SIG-M5 (cell line): ENCODE data around the gene FAM72B.
"Not testable (repeated sequence)": the region's sequence is repeated elsewhere in the genome, so short reads cannot be mapped to it uniquely, and the experiment has no call there.

ENCODE experiments used
- DNase-seq: peaks from one replicate; lab custom pipeline; 2025; lab: John Stamatoyannopoulos, UW

The FAM72B gene

GRCh38 chr1:121200232-121200631, 16.1 kb upstream of the FAM72B start:
- DNase-seq: not testable (repeated sequence)

DNA sequence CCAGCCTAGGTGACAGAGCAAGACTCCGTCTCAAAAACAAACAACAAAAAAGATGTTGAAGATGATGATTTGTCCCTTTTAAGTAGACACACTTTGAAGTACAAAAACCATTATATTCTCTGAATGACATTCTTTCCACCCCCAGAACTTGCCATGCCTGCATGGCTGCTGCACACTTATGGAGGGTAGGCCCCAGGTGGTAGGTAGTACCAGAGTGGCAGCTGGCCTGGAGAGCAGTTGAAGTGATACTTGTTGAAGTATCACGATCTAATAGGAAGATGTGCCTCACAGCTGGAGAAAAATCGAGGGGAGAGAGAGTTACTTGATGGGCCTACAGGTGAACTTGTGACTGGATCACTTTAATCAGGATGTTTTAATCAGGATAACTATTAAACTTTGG, 15.6 kb upstream of the FAM72B start:
- DNase-seq: not testable (repeated sequence)

- not testable (repeated sequence) for DNase-seq
Observed at GRCh38 chr1:121197095-121197882, 13.1 kb upstream of the FAM72B start.

DNA sequence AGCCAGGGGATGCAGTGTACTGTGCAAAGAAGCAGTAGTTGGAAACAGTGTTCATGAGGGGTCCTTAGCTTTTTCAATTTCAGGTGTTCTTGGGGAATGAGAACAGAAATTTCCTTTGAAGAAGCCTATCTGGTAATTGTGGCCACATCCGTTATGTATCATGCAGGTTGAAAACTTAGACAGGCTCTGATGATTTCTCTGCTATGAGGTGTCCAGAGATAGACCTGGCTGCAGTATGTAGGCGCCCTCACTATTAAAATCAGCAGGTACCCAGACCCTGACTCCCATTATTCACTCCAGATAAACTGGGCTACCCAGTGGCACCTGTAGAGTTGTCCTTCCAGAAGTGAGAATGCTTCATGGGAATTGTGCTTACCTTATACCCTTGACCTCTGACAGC, 8.4 kb upstream of the FAM72B start:
- DNase-seq: not testable (repeated sequence)

DNA sequence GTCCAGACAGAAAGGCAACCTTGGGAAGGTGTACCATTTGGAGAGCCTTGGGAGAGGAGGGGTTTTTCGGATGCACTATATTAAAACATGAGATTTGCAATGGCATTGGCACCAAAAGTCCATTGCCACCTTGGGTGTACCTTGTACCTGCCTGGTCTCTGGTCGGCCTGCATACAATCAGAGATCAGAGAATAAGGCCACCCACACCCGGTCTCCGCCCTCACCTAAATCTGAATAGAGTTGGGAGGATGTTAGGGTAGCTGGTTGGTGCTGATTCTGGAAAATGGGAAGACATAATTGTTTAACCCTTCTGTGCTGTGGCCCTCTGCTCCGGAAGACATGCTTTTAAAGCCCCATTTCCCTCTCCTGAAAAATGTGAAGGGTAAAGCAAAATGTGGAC, 3.8 kb upstream of the FAM72B start:
- not testable (repeated sequence) for DNase-seq

DNA sequence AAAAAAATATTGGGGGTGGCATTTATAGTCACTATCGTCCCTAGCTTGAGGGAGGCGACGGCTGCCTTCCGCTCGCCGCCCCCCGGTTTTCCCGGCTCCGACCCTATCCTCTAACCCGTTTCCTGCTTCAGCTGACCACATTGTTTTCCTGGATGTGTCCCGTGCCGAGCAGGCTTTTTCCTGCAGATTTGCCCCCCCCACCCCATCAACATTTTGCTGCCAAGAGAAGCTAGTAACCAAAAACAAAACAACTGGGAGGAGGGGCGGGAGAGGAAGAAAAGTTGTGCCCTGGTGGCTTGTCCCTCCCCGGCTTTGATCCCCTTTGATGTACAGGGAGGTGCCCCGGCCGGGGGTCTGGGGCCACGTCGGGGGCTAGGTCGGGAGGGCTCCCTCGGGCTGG, 2.1 kb upstream of the FAM72B start:
- not testable (repeated sequence) for DNase-seq

- not testable (repeated sequence) for DNase-seq
Observed at GRCh38 chr1:121185140-121185708, 1.1 kb upstream of the FAM72B start.

DNA sequence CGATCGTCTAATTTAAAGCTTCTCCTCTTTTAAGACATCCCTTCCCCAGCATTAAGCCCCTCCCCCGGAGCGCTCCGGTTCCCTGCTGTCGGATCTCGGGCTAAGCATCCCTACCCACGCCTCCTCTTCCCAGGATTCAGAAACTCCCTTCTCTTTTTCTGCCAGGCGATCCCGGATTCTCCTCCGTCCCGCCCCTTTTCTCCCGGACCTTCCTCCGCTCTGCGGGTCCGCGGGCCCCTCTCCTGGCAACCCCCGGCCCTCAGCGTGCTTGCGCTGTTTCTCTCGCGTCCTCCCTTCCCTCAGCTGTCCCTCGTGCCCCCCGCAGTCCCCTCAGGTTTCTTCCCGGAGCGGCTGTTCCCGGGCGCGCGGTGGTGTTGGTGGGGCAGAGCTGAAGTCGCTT, 273 bp downstream of the FAM72B start:
- DNase-seq: not testable (repeated sequence)

DNA sequence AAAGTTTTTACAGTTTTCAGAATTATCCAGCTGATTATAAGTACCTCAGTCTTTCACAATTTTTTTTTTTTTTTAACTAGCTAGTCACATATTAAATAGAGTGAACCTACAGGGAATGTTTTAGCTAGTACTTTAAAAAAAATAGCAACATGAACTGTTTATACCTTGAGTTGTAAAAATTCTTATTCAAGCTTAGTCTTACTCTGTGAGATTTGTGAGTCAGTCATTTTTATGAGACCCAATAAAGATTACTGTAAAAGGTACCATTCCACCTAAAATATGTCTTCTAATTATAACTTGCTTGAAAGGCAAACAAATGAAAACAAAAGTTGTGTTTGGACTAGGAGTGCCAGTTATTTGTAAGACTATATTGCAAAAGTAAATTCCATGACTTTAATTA, 5.9 kb downstream of the FAM72B start:
- DNase-seq: not testable (repeated sequence)

DNA sequence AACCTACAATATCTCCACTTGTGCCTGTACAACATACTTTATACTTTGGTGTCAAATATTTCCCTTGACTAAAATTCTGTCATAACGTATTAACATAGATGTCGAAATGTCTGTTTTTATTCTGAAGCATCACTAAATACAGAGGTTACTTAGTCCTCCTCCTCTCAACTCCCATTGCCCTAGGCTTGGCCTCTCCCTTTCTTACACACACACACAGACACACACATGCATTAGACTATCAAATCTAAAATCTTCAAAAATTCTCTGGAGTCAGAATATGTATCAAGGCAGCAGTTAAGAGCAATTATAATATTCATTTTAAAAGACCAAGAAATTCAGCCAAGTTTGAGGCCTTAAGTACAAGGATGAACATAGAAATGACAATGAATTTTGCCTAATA, 7.5 kb downstream of the FAM72B start:
- DNase-seq: not testable (repeated sequence)

DNA sequence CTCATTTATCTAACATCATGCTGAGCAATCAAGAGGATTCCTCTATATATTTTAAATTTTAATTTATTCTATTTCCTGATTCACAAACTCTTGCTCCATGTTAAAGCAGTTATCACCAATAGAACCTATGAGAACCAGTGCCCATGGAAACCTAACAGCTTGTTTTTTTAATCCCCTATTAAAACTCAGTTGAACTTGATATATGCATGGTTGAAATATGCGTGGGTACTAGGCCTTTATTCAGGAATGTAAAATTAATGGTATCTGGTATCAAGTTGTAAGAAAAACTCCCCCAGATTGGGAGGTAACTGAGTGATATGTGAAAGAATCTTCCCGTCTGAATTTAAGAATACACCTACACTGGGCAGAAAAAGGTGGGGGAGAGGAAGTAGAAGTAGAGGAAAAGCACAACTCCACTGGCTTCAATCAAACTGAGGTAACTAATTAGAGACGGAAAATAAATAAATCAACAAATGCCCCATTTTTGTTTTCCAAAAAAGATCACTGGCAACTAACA, 15.9 kb downstream of the FAM72B start:
- not testable (repeated sequence) for DNase-seq

- not testable (repeated sequence) for DNase-seq
Observed at GRCh38 chr1:121167225-121167738, 16.9 kb downstream of the FAM72B start.

DNA sequence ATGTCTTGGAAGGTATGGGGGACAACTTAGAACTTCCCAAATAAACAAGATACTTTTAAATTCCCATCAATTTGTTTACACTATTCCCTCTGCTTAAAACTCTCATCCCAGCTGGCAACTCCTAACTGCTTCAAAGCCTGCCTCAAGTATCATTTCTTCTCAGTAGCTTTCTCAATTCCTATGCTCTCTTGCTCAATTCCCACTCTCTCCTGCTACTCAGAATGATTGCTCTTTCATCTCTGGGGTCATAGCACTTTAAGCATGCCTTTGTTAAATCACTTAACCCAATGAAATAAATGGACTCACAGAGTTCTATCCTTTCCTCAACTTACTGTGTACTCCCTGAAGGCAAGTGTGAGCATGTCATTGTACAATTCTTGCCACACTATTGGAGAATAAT, 18.8 kb downstream of the FAM72B start:
- DNase-seq: not testable (repeated sequence)

- DNase-seq: not testable (repeated sequence)
Observed at GRCh38 chr1:121163850-121164757, 20.0 kb downstream of the FAM72B start.

- not testable (repeated sequence) for DNase-seq
Observed at GRCh38 chr1:121161199-121161901, 22.8 kb downstream of the FAM72B start.

DNA sequence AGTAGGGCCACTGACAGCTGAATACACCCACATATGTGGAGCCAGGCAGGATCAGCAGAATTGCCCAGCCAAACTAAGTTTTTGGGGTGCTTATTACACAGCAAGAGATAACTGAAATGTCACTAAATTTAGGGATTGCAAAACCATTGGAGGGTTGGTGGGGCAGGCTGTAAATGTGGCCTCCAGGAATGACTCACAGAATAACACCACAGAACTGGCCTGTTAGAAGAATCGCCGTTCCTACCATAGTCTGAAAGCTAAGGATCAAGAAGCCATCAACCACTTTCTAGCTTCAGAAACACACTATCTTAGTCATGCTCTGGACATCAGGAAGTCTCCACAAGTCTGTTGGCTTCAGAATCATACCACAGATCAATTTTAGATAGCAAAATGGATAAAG, 24.0 kb downstream of the FAM72B start:
- DNase-seq: not testable (repeated sequence)

DNA sequence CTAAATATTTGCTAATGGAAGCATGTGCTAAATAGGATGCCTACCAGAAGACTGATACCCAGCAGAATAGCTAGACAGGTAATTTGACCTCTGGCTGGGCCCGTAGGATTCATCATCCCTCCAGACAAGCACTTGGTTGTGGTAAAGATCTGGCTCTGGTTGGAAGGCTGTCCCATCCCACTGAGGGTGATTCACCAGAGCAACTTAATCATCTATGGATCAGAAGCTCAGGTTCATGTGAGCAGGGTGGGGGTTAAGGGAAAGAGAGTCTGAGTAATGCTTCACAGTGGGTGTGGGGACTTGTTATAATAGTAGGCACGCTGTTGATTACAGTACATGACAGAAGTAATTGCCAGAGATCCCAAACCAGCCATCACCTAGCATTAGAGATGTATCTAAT, 26.5 kb downstream of the FAM72B start:
- not testable (repeated sequence) for DNase-seq

- DNase-seq: not testable (repeated sequence)
Observed at GRCh38 chr1:121156958-121157603, 27.1 kb downstream of the FAM72B start.

DNA sequence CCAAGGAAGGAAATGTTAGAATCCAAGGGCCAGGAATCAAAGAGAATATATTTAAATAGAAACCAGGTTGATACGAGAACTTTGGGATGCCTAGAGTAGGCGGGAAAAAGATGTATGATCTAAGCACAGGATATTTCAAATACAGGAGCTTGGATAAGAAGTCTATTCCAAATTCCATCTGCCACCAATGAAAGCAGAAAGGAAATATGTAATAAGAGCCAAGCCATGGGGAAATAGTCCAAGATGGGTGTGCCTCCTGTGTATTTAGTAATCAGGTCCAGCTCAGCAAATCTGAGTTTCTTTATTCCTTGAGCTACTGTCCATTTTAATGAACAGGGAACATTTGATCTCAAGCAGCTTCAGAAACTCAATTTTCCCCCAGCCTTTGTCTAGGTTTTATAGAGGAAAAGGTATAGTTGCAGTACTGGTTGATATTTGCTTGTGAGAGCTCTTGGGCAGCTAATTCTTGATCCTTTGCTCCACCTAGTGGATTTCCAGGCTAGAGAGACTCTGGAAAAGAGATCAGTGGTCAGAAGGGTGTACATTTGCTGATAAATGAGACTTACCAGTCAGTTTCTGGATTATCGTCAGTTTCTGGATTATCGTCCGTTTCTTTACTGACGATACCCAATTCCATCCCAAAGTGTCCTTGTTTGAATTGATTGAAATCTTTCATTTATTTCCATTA, 28.3 kb downstream of the FAM72B start:
- not testable (repeated sequence) for DNase-seq

DNA sequence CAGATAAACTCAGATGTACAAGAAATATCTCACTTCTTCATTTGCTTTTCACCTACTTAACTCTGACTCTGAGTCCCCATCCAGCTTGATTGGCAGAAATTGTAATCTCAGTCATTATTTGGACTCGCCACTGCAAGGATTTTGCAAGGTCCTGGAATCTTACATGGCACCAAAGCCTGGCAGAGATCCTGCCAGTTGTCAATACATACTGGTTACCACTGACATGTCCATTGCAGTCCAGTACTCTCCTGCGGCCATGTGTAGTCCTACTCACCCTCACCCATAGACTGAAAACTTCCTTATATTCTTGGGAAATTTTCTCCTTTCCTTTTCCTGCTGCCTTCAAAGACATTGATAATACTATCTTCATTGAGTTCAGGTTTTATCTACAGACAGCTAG, 29.3 kb downstream of the FAM72B start:
- not testable (repeated sequence) for DNase-seq
